ENCODE measurements around the gene AGTPBP1.
"Not testable (repeated sequence)": the region's sequence is repeated elsewhere in the genome, so short reads cannot be mapped to it uniquely, and the experiment has no call there.

GRCh38 chr9:85717818-85718217 is 23.9 kb downstream of the AGTPBP1 start:
- TF ChIP-seq, protein P1, sequence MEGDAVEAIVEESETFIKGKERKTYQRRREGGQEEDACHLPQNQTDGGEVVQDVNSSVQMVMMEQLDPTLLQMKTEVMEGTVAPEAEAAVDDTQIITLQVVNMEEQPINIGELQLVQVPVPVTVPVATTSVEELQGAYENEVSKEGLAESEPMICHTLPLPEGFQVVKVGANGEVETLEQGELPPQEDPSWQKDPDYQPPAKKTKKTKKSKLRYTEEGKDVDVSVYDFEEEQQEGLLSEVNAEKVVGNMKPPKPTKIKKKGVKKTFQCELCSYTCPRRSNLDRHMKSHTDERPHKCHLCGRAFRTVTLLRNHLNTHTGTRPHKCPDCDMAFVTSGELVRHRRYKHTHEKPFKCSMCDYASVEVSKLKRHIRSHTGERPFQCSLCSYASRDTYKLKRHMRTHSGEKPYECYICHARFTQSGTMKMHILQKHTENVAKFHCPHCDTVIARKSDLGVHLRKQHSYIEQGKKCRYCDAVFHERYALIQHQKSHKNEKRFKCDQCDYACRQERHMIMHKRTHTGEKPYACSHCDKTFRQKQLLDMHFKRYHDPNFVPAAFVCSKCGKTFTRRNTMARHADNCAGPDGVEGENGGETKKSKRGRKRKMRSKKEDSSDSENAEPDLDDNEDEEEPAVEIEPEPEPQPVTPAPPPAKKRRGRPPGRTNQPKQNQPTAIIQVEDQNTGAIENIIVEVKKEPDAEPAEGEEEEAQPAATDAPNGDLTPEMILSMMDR (IDR thresholded peaks at IDR 0.05), result not testable (repeated sequence)
- TF ChIP-seq POLR2A (IDR thresholded peaks at IDR 0.05), result not testable (repeated sequence)
